HG03103 (cell line): ENCODE measurements around the gene RSKR.
"Not testable (repeated sequence)": the region's sequence is repeated elsewhere in the genome, so short reads cannot be mapped to it uniquely, and the experiment has no call there.

Experiments used
- ATAC-seq: cut with Tn5 transposase; IDR thresholded peaks from one replicate; pipeline ENCODE4 v1.9.1; 2021; ENCODE audit warnings: low read depth; ENCODE audit not compliant: unreplicated experiment

RSKR gene

GRCh38 chr17:28623696-28624095 is 9.7 kb upstream of the RSKR start:
- ATAC-seq: no peak

- no peak for ATAC-seq
Observed at GRCh38 chr17:28622186-28622585, 8.2 kb upstream of the RSKR start.

- ATAC-seq: no peak
Observed at GRCh38 chr17:28620010-28620409, 6.0 kb upstream of the RSKR start.

GRCh38 chr17:28618464-28618863 is 4.5 kb upstream of the RSKR start:
- ATAC-seq: no peak

GRCh38 chr17:28616281-28616680 is 2.3 kb upstream of the RSKR start:
- ATAC-seq: no peak

GRCh38 chr17:28615260-28615940 is 1.4 kb upstream of the RSKR start:
- no peak for ATAC-seq

- ATAC-seq: no peak
Observed at GRCh38 chr17:28612936-28613872, 781 bp downstream of the RSKR start.

- ATAC-seq: no peak
Observed at GRCh38 chr17:28612531-28612930, 1.5 kb downstream of the RSKR start.

GRCh38 chr17:28610376-28610775 is 3.6 kb downstream of the RSKR start:
- ATAC-seq: no peak

GRCh38 chr17:28604031-28604430 is 10.0 kb downstream of the RSKR start:
- ATAC-seq: not testable (repeated sequence)

GRCh38 chr17:28599311-28600184 is 14.4 kb downstream of the RSKR start:
- peak; percentile 40 for ATAC-seq

- ATAC-seq: peak; percentile 74
Observed at GRCh38 chr17:28598799-28599310, 15.1 kb downstream of the RSKR start, which contains the start of gene SPAG5. TSS of gene SPAG5 (minus strand) at chr17:28599025. CDS start at chr17:28598946, 79 bp downstream.

GRCh38 chr17:28598389-28598788 is 15.6 kb downstream of the RSKR start:
- ATAC-seq: no peak

- ATAC-seq: no peak
Observed at GRCh38 chr17:28597606-28598383, 16.2 kb downstream of the RSKR start.

GRCh38 chr17:28592260-28592659 is 21.7 kb downstream of the RSKR start:
- ATAC-seq: no peak

- no peak for ATAC-seq
Observed at GRCh38 chr17:28585851-28586250, 28.1 kb downstream of the RSKR start.

- ATAC-seq: no peak
Observed at GRCh38 chr17:28584434-28584833, 29.6 kb downstream of the RSKR start.

GRCh38 chr17:28582513-28582912 is 31.5 kb downstream of the RSKR start:
- no peak for ATAC-seq

- no peak for ATAC-seq
Observed at GRCh38 chr17:28580959-28581358, 33.0 kb downstream of the RSKR start.

- ATAC-seq: no peak
Observed at GRCh38 chr17:28579526-28579925, 34.5 kb downstream of the RSKR start.
